Transverse colon (tissue), 4 donors: ENCODE results near the gene TOP1.

Source experiments
- POLR2A ChIP-seq: fragments of 450-650 bp; IDR thresholded peaks from one replicate; pipeline ENCODE4 v1.6.1; 2016; ENCODE audit warnings: antibody characterized with exemption, mild to moderate bottlenecking, moderate library complexity
- POLR2AphosphoS5 ChIP-seq, 3 donors: sonication (generic); formaldehyde crosslinking; IDR thresholded peaks; one replicate each; pipeline ENCODE4 v1.6.1; 2016; ENCODE audit warnings: antibody characterized with exemption in 3 of 3
- TF ChIP-seq, protein P1 (sequence below), 5 experiments: fragments of 200-600 bp in 3 of 5; fragments of 450-650 bp in 2 of 5; sonication (generic) in 3 of 5; IDR thresholded peaks; 1 replicate in 2 of 5; 2 replicates in 3 of 5; pipeline ENCODE4 v1.5.1; 2016 to 2017; ENCODE audit warnings: antibody characterized with exemption in 5 of 5, inconsistent platforms in 3 of 5, mild to moderate bottlenecking in 2 of 5, moderate library complexity in 1 of 5

DNA sequence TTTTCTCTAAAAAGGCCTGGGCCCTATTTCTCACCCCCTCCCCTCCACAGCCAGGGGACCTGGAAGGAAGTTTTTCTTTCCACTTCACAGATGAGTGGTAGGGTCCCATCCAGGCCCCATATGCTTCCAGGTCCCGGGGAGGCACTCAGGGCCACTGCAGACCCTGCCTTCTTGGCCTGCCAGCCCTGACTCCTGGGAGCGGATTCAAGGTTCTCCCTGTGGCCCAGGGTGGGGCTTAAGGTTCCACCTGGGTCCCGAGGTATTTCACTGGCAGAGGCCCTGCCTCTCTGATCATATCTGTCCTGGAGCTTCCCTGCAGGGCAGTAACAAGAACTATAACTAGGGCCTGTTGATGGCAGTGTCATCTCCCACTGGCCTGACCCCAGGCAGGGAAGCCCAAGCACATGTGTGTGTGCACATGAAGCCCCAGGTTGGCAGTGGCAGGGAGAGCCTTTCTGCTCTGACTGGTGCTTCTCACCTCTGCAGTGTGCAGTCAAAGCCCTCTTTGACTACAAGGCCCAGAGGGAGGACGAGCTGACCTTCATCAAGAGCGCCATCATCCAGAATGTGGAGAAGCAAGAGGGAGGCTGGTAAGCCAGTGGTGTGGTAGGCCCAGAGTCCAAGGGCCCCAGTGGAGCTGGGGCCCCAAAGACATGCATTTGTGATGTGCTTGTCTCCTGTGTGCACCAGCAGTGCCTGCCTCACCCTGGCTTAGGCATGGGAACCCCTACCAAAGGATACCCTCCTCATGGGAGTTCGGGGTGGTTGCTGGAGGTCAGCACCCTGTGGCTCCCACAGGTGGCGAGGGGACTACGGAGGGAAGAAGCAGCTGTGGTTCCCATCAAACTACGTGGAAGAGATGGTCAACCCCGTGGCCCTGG, 139.9 kb downstream of the TOP1 start:
- TF ChIP-seq, protein P1, sequence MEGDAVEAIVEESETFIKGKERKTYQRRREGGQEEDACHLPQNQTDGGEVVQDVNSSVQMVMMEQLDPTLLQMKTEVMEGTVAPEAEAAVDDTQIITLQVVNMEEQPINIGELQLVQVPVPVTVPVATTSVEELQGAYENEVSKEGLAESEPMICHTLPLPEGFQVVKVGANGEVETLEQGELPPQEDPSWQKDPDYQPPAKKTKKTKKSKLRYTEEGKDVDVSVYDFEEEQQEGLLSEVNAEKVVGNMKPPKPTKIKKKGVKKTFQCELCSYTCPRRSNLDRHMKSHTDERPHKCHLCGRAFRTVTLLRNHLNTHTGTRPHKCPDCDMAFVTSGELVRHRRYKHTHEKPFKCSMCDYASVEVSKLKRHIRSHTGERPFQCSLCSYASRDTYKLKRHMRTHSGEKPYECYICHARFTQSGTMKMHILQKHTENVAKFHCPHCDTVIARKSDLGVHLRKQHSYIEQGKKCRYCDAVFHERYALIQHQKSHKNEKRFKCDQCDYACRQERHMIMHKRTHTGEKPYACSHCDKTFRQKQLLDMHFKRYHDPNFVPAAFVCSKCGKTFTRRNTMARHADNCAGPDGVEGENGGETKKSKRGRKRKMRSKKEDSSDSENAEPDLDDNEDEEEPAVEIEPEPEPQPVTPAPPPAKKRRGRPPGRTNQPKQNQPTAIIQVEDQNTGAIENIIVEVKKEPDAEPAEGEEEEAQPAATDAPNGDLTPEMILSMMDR (IDR thresholded peaks at IDR 0.05): no peak
- TF ChIP-seq POLR2AphosphoS5 (IDR thresholded peaks at IDR 0.05) (no peak), POLR2A (no peak)
